GM18907 (cell line): ENCODE data around the gene TPSG1.
"Not testable (repeated sequence)": the region's sequence is repeated elsewhere in the genome, so short reads cannot be mapped to it uniquely, and the experiment has no call there.

Experiments
- ATAC-seq: cut with Tn5 transposase; IDR thresholded peaks from one replicate; pipeline ENCODE4 v1.9.1; 2021; ENCODE audit warnings: mild to moderate bottlenecking, moderate library complexity; ENCODE audit not compliant: unreplicated experiment

Gene TPSG1

GRCh38 chr16:1198671-1199346, 26.3 kb downstream of the TPSG1 start:
- not testable (repeated sequence) for ATAC-seq

GRCh38 chr16:1198194-1198593, 26.9 kb downstream of the TPSG1 start:
- no peak for ATAC-seq

- no peak for ATAC-seq
Measured at GRCh38 chr16:1197237-1197866, 27.7 kb downstream of the TPSG1 start.

GRCh38 chr16:1196494-1196893, 28.6 kb downstream of the TPSG1 start:
- no peak for ATAC-seq

- no peak for ATAC-seq
Measured at GRCh38 chr16:1195393-1195666, 29.7 kb downstream of the TPSG1 start.

GRCh38 chr16:1194665-1195392, 30.2 kb downstream of the TPSG1 start:
- no peak for ATAC-seq

GRCh38 chr16:1193825-1194581, 31.1 kb downstream of the TPSG1 start:
- ATAC-seq, result no peak

GRCh38 chr16:1193143-1193824, 31.8 kb downstream of the TPSG1 start:
- no peak for ATAC-seq

GRCh38 chr16:1192384-1193073, 32.5 kb downstream of the TPSG1 start:
- no peak for ATAC-seq

GRCh38 chr16:1190789-1191188, 34.3 kb downstream of the TPSG1 start:
- ATAC-seq, result not testable (repeated sequence)

GRCh38 chr16:1189455-1189854, 35.6 kb downstream of the TPSG1 start:
- no peak for ATAC-seq

- ATAC-seq, result no peak
Measured at GRCh38 chr16:1188432-1189189, 36.5 kb downstream of the TPSG1 start.

- not testable (repeated sequence) for ATAC-seq
Measured at GRCh38 chr16:1185460-1186207, 39.4 kb downstream of the TPSG1 start.

GRCh38 chr16:1184980-1185379, 40.1 kb downstream of the TPSG1 start:
- no peak for ATAC-seq

- ATAC-seq, result no peak
Measured at GRCh38 chr16:1184156-1184868, 40.8 kb downstream of the TPSG1 start.

GRCh38 chr16:1182950-1183907, 41.8 kb downstream of the TPSG1 start:
- no peak for ATAC-seq

GRCh38 chr16:1182316-1182671, 42.8 kb downstream of the TPSG1 start:
- ATAC-seq, result no peak
